Astrocyte (in vitro differentiated cells and primary cell): Measurements from ENCODE around the gene GYG1. TPM values are rescaled to one million over a fixed set of nuclear protein-coding genes. Genes with fewer than 3 reads are reported as not detected.
A peak's percentile ranks its signal among the peaks of the same experiment; 100 is the strongest.

Source experiments
- DNase-seq: peaks from one replicate; pipeline ENCODE4 v3.0.0-alpha.2; 2010; ENCODE audit warnings: low read depth
- FAIRE-seq: peaks from 2 replicates; lab custom pipeline; 2011; peaks lifted over from hg19 to GRCh38; lab: Jason Lieb, UNC
- H2AFZ ChIP-seq: 2 replicates; pipeline ENCODE4 v1.6.0; 2012; ENCODE audit warnings: low read depth, low read length, inconsistent platforms
- H3K27ac ChIP-seq: 2 replicates; pipeline ENCODE4 v1.5.1; 2011; ENCODE audit warnings: low read depth, low read length, inconsistent platforms
- H3K27me3 ChIP-seq: 2 replicates; pipeline ENCODE4 v1.6.0; 2011; ENCODE audit warnings: low read length, inconsistent platforms; ENCODE audit not compliant: insufficient read depth
- H3K36me3 ChIP-seq: 2 replicates; pipeline ENCODE4 v1.5.1; 2011; ENCODE audit warnings: low read length, inconsistent platforms; ENCODE audit not compliant: insufficient read depth
- H3K4me1 ChIP-seq: 2 replicates; pipeline ENCODE4 v1.5.1; 2011; ENCODE audit warnings: low read length, inconsistent platforms; ENCODE audit not compliant: insufficient read depth
- H3K4me2 ChIP-seq: 2 replicates; pipeline ENCODE4 v1.6.0; 2012; ENCODE audit warnings: low read length, inconsistent platforms
- H3K4me3 ChIP-seq: 2 replicates; pipeline ENCODE4 v1.5.1; 2011; ENCODE audit warnings: low read depth, mild to moderate bottlenecking, low read length, inconsistent platforms; ENCODE audit not compliant: insufficient read depth
- H3K79me2 ChIP-seq: 2 replicates; pipeline ENCODE4 v1.6.0; 2012; ENCODE audit warnings: mild to moderate bottlenecking, low read length, inconsistent platforms; ENCODE audit not compliant: insufficient read depth
- H3K9ac ChIP-seq: 2 replicates; pipeline ENCODE4 v1.6.0; 2012; ENCODE audit warnings: mild to moderate bottlenecking, low read length, inconsistent platforms
- H3K9me3 ChIP-seq: 2 replicates; pipeline ENCODE4 v1.5.1; 2012; ENCODE audit warnings: low read depth, mild to moderate bottlenecking, low read length, inconsistent platforms; ENCODE audit not compliant: insufficient read depth
- H4K20me1 ChIP-seq: 2 replicates; pipeline ENCODE4 v1.6.0; 2012; ENCODE audit warnings: low read length, inconsistent platforms; ENCODE audit not compliant: insufficient read depth
- H3K27ac Mint-ChIP-seq: one replicate; pipeline ENCODE4 v1.8.0; 2021; ENCODE audit warnings: mild to moderate bottlenecking, mixed read lengths; ENCODE audit not compliant: unreplicated experiment
- H3K27me3 Mint-ChIP-seq: one replicate; pipeline ENCODE4 v1.8.0; 2021; ENCODE audit warnings: low read depth, mixed read lengths; ENCODE audit not compliant: unreplicated experiment
- H3K36me3 Mint-ChIP-seq: one replicate; pipeline ENCODE4 v1.8.0; 2021; ENCODE audit warnings: low read depth, mixed read lengths; ENCODE audit not compliant: unreplicated experiment
- H3K4me1 Mint-ChIP-seq: one replicate; pipeline ENCODE4 v1.8.0; 2021; ENCODE audit warnings: low read depth, mixed read lengths; ENCODE audit not compliant: unreplicated experiment
- H3K4me3 Mint-ChIP-seq: one replicate; pipeline ENCODE4 v1.8.0; 2021; ENCODE audit warnings: mild to moderate bottlenecking, moderate library complexity, mixed read lengths; ENCODE audit not compliant: unreplicated experiment
- H3K9me3 Mint-ChIP-seq: one replicate; pipeline ENCODE4 v1.8.0; 2021; ENCODE audit warnings: mild to moderate bottlenecking, mixed read lengths; ENCODE audit not compliant: unreplicated experiment
- CTCF ChIP-seq: IDR thresholded peaks from 2 replicates; pipeline ENCODE4 v1.5.1; 2011; ENCODE audit warnings: low read depth, mild to moderate bottlenecking, inconsistent platforms, low read length, moderate library complexity; ENCODE audit not compliant: insufficient read depth
- EZH2 ChIP-seq: IDR thresholded peaks from 2 replicates; pipeline ENCODE4 v1.6.1; 2012; ENCODE audit warnings: mild to moderate bottlenecking, low read length, inconsistent platforms; ENCODE audit not compliant: insufficient read depth
- total RNA-seq: library from RNA; stranded (reverse); gene quantifications from 2 replicates; pipeline ENCODE4 v1.2.1, GENCODE V29; 2021

The GYG1 gene
- total RNA-seq, 1 donor from 2014 or later, result 41.9 TPM

DNA sequence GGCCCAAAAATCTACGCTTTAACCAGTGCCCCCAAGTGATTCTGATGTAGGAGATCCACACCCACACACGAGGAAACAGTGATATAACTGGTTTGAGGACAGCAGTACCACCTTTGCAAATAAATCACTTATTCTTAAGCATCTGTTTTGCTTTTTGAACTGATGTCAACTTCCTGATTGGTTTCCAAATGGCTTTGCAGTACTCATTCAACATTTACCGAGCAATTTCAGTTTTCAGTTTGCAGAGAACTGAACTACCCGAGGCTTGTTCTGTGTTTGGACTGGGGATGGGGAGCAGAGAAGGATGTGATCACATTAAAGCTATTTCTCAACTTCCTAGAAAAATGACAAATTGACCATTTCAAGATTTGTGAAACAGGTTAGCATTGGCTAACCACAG is 1.1 kb upstream of the GYG1 start:
- Histone ChIP-seq H4K20me1 (peaks cover 6% of the 10 kb centered on the region), H3K36me3 (peaks cover 5% of the 10 kb centered on the region), H3K9ac (no peak overlapping the region), H3K27me3 (no peaks in the 10 kb centered on the region), H3K4me3 (no peak overlapping the region), H3K4me1 (no peaks in the 10 kb centered on the region), H2AFZ (no peak overlapping the region), H3K9me3 (no peaks in the 10 kb centered on the region), H3K79me2 (peaks cover 20% of the 10 kb centered on the region), H3K4me2 (no peak overlapping the region), H3K27ac (no peak overlapping the region)
- FAIRE-seq (no peak), DNase-seq (no peak)
- Mint-ChIP-seq H3K4me3 (peak overlapping the region; percentile 81), H3K36me3 (peaks cover 6% of the 10 kb centered on the region), H3K27me3 (peaks cover 8% of the 10 kb centered on the region), H3K4me1 (peaks cover 15% of the 10 kb centered on the region), H3K27ac (no peak overlapping the region), H3K9me3 (peaks cover 2% of the 10 kb centered on the region)
- TF ChIP-seq CTCF (no peak), EZH2 (no peak)

DNA sequence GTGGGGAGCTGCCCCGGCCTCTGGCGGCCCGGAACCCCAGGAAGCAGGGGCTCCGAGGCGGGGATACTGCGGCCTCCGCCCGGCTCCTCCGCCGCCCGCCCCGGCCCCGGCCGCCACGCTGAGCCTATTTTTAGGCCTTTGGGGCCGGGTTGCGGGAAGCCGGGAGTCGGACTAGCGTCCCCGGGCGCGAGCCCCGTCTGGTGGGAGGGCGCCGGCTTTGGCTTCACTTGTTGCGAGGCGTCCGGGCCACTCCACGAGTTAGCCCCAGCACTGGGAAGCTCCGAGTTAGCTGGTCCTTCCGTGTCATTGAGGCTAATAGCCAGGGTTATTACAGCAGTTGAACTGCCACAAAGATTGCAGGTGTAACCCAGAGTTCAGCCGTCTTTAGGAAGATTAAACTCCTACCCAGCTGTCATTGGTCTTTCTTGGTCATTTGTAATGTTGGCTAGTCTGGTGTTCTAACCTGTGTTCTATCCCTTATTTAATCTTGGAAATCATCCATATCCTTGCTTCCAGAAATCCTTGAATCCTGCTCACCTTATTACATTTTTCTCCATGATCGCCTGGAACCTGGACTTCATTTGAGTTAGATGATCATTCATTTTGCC is 791 bp downstream of the GYG1 start:
- no peaks in the 10 kb centered on the region for H3K9me3 Mint-ChIP-seq
- H3K79me2 ChIP-seq, result peaks cover 20% of the 10 kb centered on the region
- peak overlapping the region; percentile 83 for H3K27ac ChIP-seq
- H3K36me3 Mint-ChIP-seq, result peaks cover 4% of the 10 kb centered on the region
- no peaks in the 10 kb centered on the region for H3K27me3 ChIP-seq
- peak overlapping the region; percentile 11 for H3K27ac Mint-ChIP-seq
- TF ChIP-seq CTCF, result no peak
- no peak for TF ChIP-seq EZH2
- DNase-seq (no peak), FAIRE-seq (no peak)
- no peaks in the 10 kb centered on the region for H3K9me3 ChIP-seq
- peak overlapping the region; percentile 88 for H3K4me2 ChIP-seq
- no peaks in the 10 kb centered on the region for H3K4me1 ChIP-seq
- H4K20me1 ChIP-seq, result peaks cover 6% of the 10 kb centered on the region
- peak overlapping the region; percentile 76 for H2AFZ ChIP-seq
- H3K4me1 Mint-ChIP-seq, result peaks cover 21% of the 10 kb centered on the region
- H3K4me3 Mint-ChIP-seq, result peak overlapping the region; percentile 80
- H3K4me3 ChIP-seq, result peak overlapping the region; percentile 66
- H3K27me3 Mint-ChIP-seq, result no peaks in the 10 kb centered on the region
- peaks cover 7% of the 10 kb centered on the region for H3K36me3 ChIP-seq
- H3K9ac ChIP-seq, result peak overlapping the region; percentile 87

GRCh38 chr3:148992635-148993255 is 1.4 kb downstream of the GYG1 start:
- Histone ChIP-seq H3K9ac (peak overlapping the region; percentile 87), H2AFZ (no peak overlapping the region), H3K27me3 (no peaks in the 10 kb centered on the region), H3K9me3 (no peaks in the 10 kb centered on the region), H3K79me2 (peaks cover 20% of the 10 kb centered on the region), H3K27ac (no peak overlapping the region), H3K4me3 (peak overlapping the region; percentile 66), H3K4me1 (no peaks in the 10 kb centered on the region), H3K4me2 (peak overlapping the region; percentile 88), H4K20me1 (peaks cover 6% of the 10 kb centered on the region), H3K36me3 (peaks cover 7% of the 10 kb centered on the region)
- FAIRE-seq (no peak), DNase-seq (no peak)
- Mint-ChIP-seq H3K4me3 (peak overlapping the region; percentile 80), H3K4me1 (peaks cover 21% of the 10 kb centered on the region), H3K36me3 (peaks cover 4% of the 10 kb centered on the region), H3K27ac (peak overlapping the region; percentile 11), H3K9me3 (no peaks in the 10 kb centered on the region), H3K27me3 (no peaks in the 10 kb centered on the region)
- TF ChIP-seq EZH2 (no peak), CTCF (no peak)
